HepG2 (cell line): ENCODE results near the gene RIMBP2. TPM values are rescaled to one million over a fixed set of nuclear protein-coding genes. Genes with fewer than 3 reads are reported as not detected.

Source experiments
- ATAC-seq: fragments of 200-7000 bp; cut with Tn5 transposase; 3 replicates; pipeline ENCODE4 v1.9.1; 2020; ENCODE audit warnings: mild to moderate bottlenecking, moderate library complexity
- BruUV-seq: library from RNA; stranded (reverse); fragments of 400-500 nt; replicated peaks from 2 replicates; lab custom pipeline; 2021; lab: Mats Ljungman, UMichigan
- CTCF ChIA-PET: fragments of 300-600 bp; formaldehyde crosslinking; extraction: SDS; loops from one replicate; lab custom pipeline; 2021; ENCODE audit warnings: low total read pairs, inconsistent platforms, low intra/inter-chr PET ratio; lab: Yijun Ruan, JAX
- POLR2A ChIA-PET: fragments of 350-600 bp; sonication (Branson Sonifier 250); formaldehyde crosslinking; loops from one replicate; lab custom pipeline; 2020; ENCODE audit warnings: antibody characterized with exemption, inconsistent platforms; lab: Yijun Ruan, JAX
- DNase-seq: peaks from one replicate; pipeline ENCODE4 v3.0.0-alpha.2; 2015; ENCODE audit warnings: low spot score
- FAIRE-seq: peaks from 3 replicates; lab custom pipeline; 2011; peaks lifted over from hg19 to GRCh38; lab: Jason Lieb, UNC
- H2AFZ ChIP-seq: one replicate; pipeline ENCODE4 v1.6.1; 2011; ENCODE audit warnings: low read length, inconsistent platforms
- H3K27ac ChIP-seq: fragments of 300-600 bp; 3 replicates; pipeline ENCODE4 v1.8.0; 2011; ENCODE audit warnings: mixed run types, mild to moderate bottlenecking, mixed read lengths, low read length, inconsistent platforms; ENCODE audit not compliant: insufficient read depth; ENCODE audit errors: extremely low read length
- H3K27me3 ChIP-seq, 2 experiments: fragments of 200-600 bp in 1 of 2; 2 replicates in 1 of 2; 3 replicates in 1 of 2; pipeline versions ENCODE4 v1.6.0 to v1.8.0; 2011; ENCODE audit warnings: low read length in 2 of 2, mild to moderate bottlenecking in 2 of 2, moderate library complexity in 2 of 2, inconsistent platforms in 1 of 2; ENCODE audit not compliant: insufficient read depth in 2 of 2, control insufficient read depth in 1 of 2
- H3K36me3 ChIP-seq, 2 experiments: fragments of 200-600 bp in 1 of 2; replicated peaks in 1 of 2; 2 replicates in 1 of 2; 3 replicates in 1 of 2; pipeline versions ENCODE4 v1.5.1 to v1.8.0; 2011; ENCODE audit warnings: low read length in 2 of 2, inconsistent platforms in 1 of 2; ENCODE audit not compliant: insufficient read depth in 2 of 2, control insufficient read depth in 1 of 2
- H3K4me1 ChIP-seq: 2 replicates; pipeline ENCODE4 v1.5.1; 2012; ENCODE audit warnings: low read length, inconsistent platforms; ENCODE audit not compliant: insufficient read depth
- H3K4me2 ChIP-seq: 2 replicates; pipeline ENCODE4 v1.6.0; 2011; ENCODE audit warnings: low read depth, low read length, inconsistent platforms
- H3K4me3 ChIP-seq, 3 experiments: fragments of 200-600 bp in 1 of 3; sonication (generic), shearing (Covaris generic) in 1 of 3; replicated peaks in 1 of 3; 2 replicates each; pipeline ENCODE4 v1.5.1; 2011 to 2016; ENCODE audit warnings: low read length in 3 of 3, inconsistent platforms in 2 of 3, low read depth in 2 of 3, mild to moderate bottlenecking in 2 of 3, control low read depth in 1 of 3, mixed read lengths in 1 of 3; ENCODE audit not compliant: insufficient read depth in 1 of 3
- H3K79me2 ChIP-seq: one replicate; pipeline ENCODE4 v1.6.1; 2011; ENCODE audit warnings: low read length, inconsistent platforms; ENCODE audit not compliant: insufficient read depth
- H3K9ac ChIP-seq: 2 replicates; pipeline ENCODE4 v1.6.0; 2011; ENCODE audit warnings: mild to moderate bottlenecking, low read depth, low read length, inconsistent platforms; ENCODE audit not compliant: insufficient read depth
- H3K9me3 ChIP-seq: 2 replicates; pipeline ENCODE4 v1.5.1; 2012; ENCODE audit warnings: mild to moderate bottlenecking, low read length
- H4K20me1 ChIP-seq: 2 replicates; pipeline ENCODE4 v1.6.0; 2011; ENCODE audit warnings: inconsistent platforms, mild to moderate bottlenecking, low read length, moderate library complexity; ENCODE audit not compliant: insufficient read depth
- AGO1 ChIP-seq: fragments of 200-400 bp; formaldehyde crosslinking; IDR thresholded peaks from 2 replicates; pipeline ENCODE4 v1.6.1; 2017; ENCODE audit warnings: mild to moderate bottlenecking, low read depth, low read length, moderate library complexity; ENCODE audit not compliant: poor library complexity, severe bottlenecking
- KIAA2018 ChIP-seq: sonication (generic); formaldehyde crosslinking; IDR thresholded peaks from 2 replicates; pipeline ENCODE4 v1.5.0; 2020; ENCODE audit warnings: mild to moderate bottlenecking, missing genetic modification reagents, borderline replicate concordance
- SMC3 ChIP-seq: IDR thresholded peaks from 2 replicates; pipeline ENCODE4 v1.6.1; 2011; ENCODE audit warnings: low read length, improper control_type of control experiment
- ZNF280D ChIP-seq: sonication (generic); formaldehyde crosslinking; IDR thresholded peaks from 2 replicates; pipeline ENCODE4 v1.5.1; 2020; ENCODE audit warnings: mild to moderate bottlenecking, missing genetic modification reagents
- WGBS: methylation state at CpG from one replicate; pipeline ENCODE4 v1.1.6; 2017; ENCODE audit warnings: low lambda C conversion rate; 5-methylcytosine and 5-hydroxymethylcytosine counted together
- in situ Hi-C: cut with HindIII; loops from 2 replicates; pipeline ENCODE4 v1.10.0; 2017; ENCODE audit warnings: low pct_unique_long_range_greater_than_20kb; ENCODE audit not compliant: extremely low pct_ligation_motif_present
- intact Hi-C: fragments of 100-400 bp; cut with micrococcal nuclease; formaldehyde crosslinking; loops from one replicate; pipeline ENCODE4 v1.10.0; 2022; ENCODE audit not compliant: unreplicated experiment
- polyA plus RNA-seq, 8 experiments: library from polyadenylated mRNA; depleted of rRNA in 3 of 8; stranded (reverse) in 7 of 8; unstranded in 1 of 8; fragments of >200 nt; fragmentation: Illumina TruSeq in 4 of 8; extraction: Trizol in 4 of 8; gene quantifications; 2 replicates each; pipeline versions ENCODE4 v1.2.1 to v1.2.3, GENCODE V29; 2011 to 2016; ENCODE audit warnings: low read depth in 4 of 8, missing spikeins in 1 of 8, mixed read lengths in 1 of 8; ENCODE audit not compliant: insufficient read depth in 1 of 8
- total RNA-seq, 5 experiments: library from RNA; depleted of rRNA; stranded (reverse); fragments of >200 nt; fragmentation: Illumina TruSeq; extraction: Trizol; gene quantifications; 2 replicates each; pipeline ENCODE4 v1.2.3, GENCODE V29; 2016; ENCODE audit warnings: low read depth in 1 of 5

The RIMBP2 gene
- total and polyA plus RNA-seq, 2 of the 13 experiments (the other 11 are each of a cell fraction or from before 2014, with no cell fraction given) = 0.03 TPM; not detected in 1

GRCh38 chr12:130374083-130374482 lies 342.0 kb downstream of the RIMBP2 start:
- 4% methylated on average over 4 of the region's 4 CpGs for WGBS
- Histone ChIP-seq H3K27me3 (peaks cover 6 to 54% of the 10 kb centered on the region in 2 experiments; a peak in 3 of 5 replicates), H3K4me2 (no peak overlapping the region), H3K27ac (no peak overlapping the region), H3K9ac (no peak overlapping the region), H3K79me2 (no peaks in the 10 kb centered on the region), H3K36me3 (no peaks in the 10 kb centered on the region), H2AFZ (no peak overlapping the region), H3K4me1 (no peaks in the 10 kb centered on the region), H4K20me1 (no peaks in the 10 kb centered on the region), H3K9me3 (no peaks in the 10 kb centered on the region), H3K4me3 (no peak overlapping the region)
- in situ Hi-C loops = no loop called here
- CTCF ChIA-PET = no interaction called here
- TF ChIP-seq AGO1 = no peak
- TF ChIP-seq SMC3 = no peak
- no peak for TF ChIP-seq ZNF280D
- no peak for TF ChIP-seq KIAA2018 (CRISPR knock-in tag)
- intact Hi-C loops = no loop called here
- DNase-seq (no peak), ATAC-seq (no peak), FAIRE-seq (no peak)
- POLR2A ChIA-PET = no interaction called here
- no TSS peak for BruUV-seq
